ENCODE results near the gene SCO2. TPM values are rescaled to one million over a fixed set of nuclear protein-coding genes. Genes with fewer than 3 reads are reported as not detected.

SCO2 gene
- total RNA-seq, 1 donor, result 5.1 TPM

DNA sequence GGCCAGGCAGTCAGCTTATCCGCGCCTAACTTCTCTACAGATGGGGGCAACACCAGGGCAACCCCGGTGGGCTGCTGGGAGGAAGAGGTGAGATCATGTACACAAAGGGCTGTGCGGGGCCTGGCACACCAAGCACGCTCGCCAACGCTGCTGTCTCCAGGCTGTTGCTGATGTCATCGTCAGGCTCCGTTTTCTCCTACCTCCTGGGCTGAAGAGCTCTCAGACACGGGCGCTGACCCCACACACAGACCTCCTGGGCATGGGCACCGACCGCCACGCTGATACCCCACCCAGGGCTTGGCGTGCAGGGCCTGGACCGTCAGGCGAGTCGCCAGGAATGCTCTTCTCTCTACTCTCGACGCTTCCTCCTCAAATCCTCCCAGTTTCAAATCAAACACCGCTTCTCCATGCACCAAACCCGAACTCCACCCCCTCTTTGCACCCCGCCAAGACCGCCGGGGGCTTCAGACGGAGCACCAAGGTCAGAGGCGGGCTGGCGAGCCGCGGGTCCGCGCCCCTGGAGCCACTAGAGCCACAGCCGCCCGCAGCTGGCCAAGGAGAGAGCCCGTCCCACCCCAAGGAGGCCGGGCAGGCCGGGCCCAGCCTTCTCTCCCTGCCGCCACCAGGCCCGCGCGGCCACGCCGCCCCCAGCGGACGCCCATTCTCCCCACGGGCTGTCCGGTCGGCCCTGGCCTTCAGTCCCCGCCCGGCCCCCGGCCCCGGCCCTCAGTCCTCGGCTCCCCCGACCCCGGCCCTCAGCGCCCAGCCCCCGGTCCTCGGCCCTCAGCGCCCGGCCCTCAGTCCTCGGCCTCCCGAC lies 51.3 kb downstream of the SCO2 start:
- H3K79me2 ChIP-seq (ENCODE audit: insufficient read depth, low read length), result peaks cover 55% of the 10 kb centered on the region
- TF ChIP-seq CTCF (IDR thresholded peaks at IDR 0.05; ENCODE audit: extremely low read depth, low read depth, low read length), result no peak
- H3K4me3 ChIP-seq (ENCODE audit: insufficient read depth, low read length), result peak overlapping the region; percentile 81
- H3K27me3 ChIP-seq (ENCODE audit: insufficient read depth, low read length), result no peaks in the 10 kb centered on the region
- peak; percentile 99 for DNase-seq (ENCODE audit: insufficient read length, low spot score, missing footprints)
- no peaks in the 10 kb centered on the region for H3K36me3 ChIP-seq (ENCODE audit: insufficient read depth, low read length)
- peak overlapping the region; percentile 63 for H3K27ac ChIP-seq (ENCODE audit: low read depth, low read length)
- H3K4me1 ChIP-seq (ENCODE audit: insufficient read depth, low read length), result peaks cover 18% of the 10 kb centered on the region
- peak overlapping the region; percentile 94 for H3K4me2 ChIP-seq (ENCODE audit: insufficient read depth, low read length)
- no peaks in the 10 kb centered on the region for H3K9me3 ChIP-seq (ENCODE audit: low read depth, low read length)
- peak overlapping the region; percentile 47 for H2AFZ ChIP-seq (ENCODE audit: low read length)
- peaks cover 52% of the 10 kb centered on the region for H4K20me1 ChIP-seq (ENCODE audit: insufficient read depth, low read length)

Other genes with a start within 250 kb of the SCO2 start
- 166 and 209 TPM in 2 replicates for gene PLXNB2, start 218.0 kb downstream of the SCO2 start, total RNA-seq
- gene DENND6B, start 198.6 kb downstream of the SCO2 start, total RNA-seq, result 5.9 and 6.5 TPM in 2 replicates
- 51.0 and 61.2 TPM in 2 replicates for gene PPP6R2, start 182.3 kb downstream of the SCO2 start, total RNA-seq
- 74.3 and 93.0 TPM in 2 replicates for gene SBF1, start 50.6 kb downstream of the SCO2 start, total RNA-seq
- gene ADM2, start 44.1 kb downstream of the SCO2 start, total RNA-seq, result 9.1 and 9.4 TPM in 2 replicates
- gene MIOX, start 38.7 kb downstream of the SCO2 start, total RNA-seq, result under 0.01 TPM in 1 of 2 replicates, not detected in the other
- gene LMF2, start 17.9 kb downstream of the SCO2 start, total RNA-seq, result 56.8 and 60.7 TPM in 2 replicates
- gene NCAPH2, start 17.4 kb downstream of the SCO2 start, total RNA-seq, result 24.2 and 27.5 TPM in 2 replicates
- gene TYMP, start 4.4 kb upstream of the SCO2 start, total RNA-seq, result 14.4 and 30.0 TPM in 2 replicates
- 0.29 and 0.72 TPM in 2 replicates for gene KLHDC7B, start 20.3 kb upstream of the SCO2 start, total RNA-seq
- gene SYCE3, start 37.3 kb upstream of the SCO2 start, total RNA-seq, result not detected in 2 replicates
- 1.8 and 2.1 TPM in 2 replicates for gene CPT1B, start 52.8 kb upstream of the SCO2 start, total RNA-seq
- 27.4 and 28.6 TPM in 2 replicates for gene CHKB, start 57.3 kb upstream of the SCO2 start, total RNA-seq
- 0.29 and 0.36 TPM in 2 replicates for gene MAPK8IP2, start 75.2 kb upstream of the SCO2 start, total RNA-seq
- gene ARSA, start 102.6 kb upstream of the SCO2 start, total RNA-seq, result 35.1 and 38.4 TPM in 2 replicates
- 0.36 and 0.59 TPM in 2 replicates for gene SHANK3, start 147.2 kb upstream of the SCO2 start, total RNA-seq
- gene ACR, start 212.6 kb upstream of the SCO2 start, total RNA-seq, result 1.4 TPM in 1 of 2 replicates, not detected in the other

Data from osteoblast (primary cell).